8988T (cell line): Measurements from ENCODE around the gene IQCC.

Source experiments
- DNase-seq: peaks from one replicate; pipeline ENCODE4 v3.0.0; 2011

IQCC gene

GRCh38 chr1:32195972-32196823, 9.3 kb upstream of the IQCC start:
- DNase-seq: no peak

GRCh38 chr1:32197074-32197473, 8.4 kb upstream of the IQCC start:
- no peak for DNase-seq

- no peak for DNase-seq
Measured at GRCh38 chr1:32197837-32198236, 7.6 kb upstream of the IQCC start.

- no peak for DNase-seq
Measured at GRCh38 chr1:32198237-32199042, 7.0 kb upstream of the IQCC start.

GRCh38 chr1:32199043-32199716, 6.3 kb upstream of the IQCC start:
- no peak for DNase-seq

- DNase-seq: no peak
Measured at GRCh38 chr1:32199717-32200072, 5.8 kb upstream of the IQCC start.

- DNase-seq: no peak
Measured at GRCh38 chr1:32200226-32201010, 5.1 kb upstream of the IQCC start, which contains the start of gene CCDC28B. TSS of gene CCDC28B (plus strand) at chr1:32200595. CDS start at chr1:32201936, 1,341 bp downstream.

GRCh38 chr1:32201011-32201855, 4.2 kb upstream of the IQCC start:
- no peak for DNase-seq

GRCh38 chr1:32204943-32205361, 519 bp upstream of the IQCC start:
- DNase-seq: no peak

GRCh38 chr1:32208469-32208868, 3.0 kb downstream of the IQCC start:
- no peak for DNase-seq

GRCh38 chr1:32208891-32209328, 3.4 kb downstream of the IQCC start, which contains the start of gene DCDC2B:
TSS of gene DCDC2B (plus strand) at chr1:32209089. CDS start at chr1:32209094, 5 bp downstream.
- DNase-seq: no peak

- DNase-seq: peak; percentile 71
Measured at GRCh38 chr1:32215629-32216480, 10.4 kb downstream of the IQCC start.

- DNase-seq: no peak
Measured at GRCh38 chr1:32216566-32216965, 11.1 kb downstream of the IQCC start.

GRCh38 chr1:32219022-32219421, 13.6 kb downstream of the IQCC start:
- no peak for DNase-seq

- no peak for DNase-seq
Measured at GRCh38 chr1:32220746-32221580, 15.5 kb downstream of the IQCC start.

GRCh38 chr1:32221581-32221979, 16.1 kb downstream of the IQCC start:
- DNase-seq: no peak

- peak; percentile 73 for DNase-seq
Measured at GRCh38 chr1:32221980-32222755, 16.7 kb downstream of the IQCC start, which contains the start of the genes EIF3I and TMEM234. TSS of gene EIF3I (plus strand) at chr1:32222407. CDS start at chr1:32222442, 35 bp downstream. TSS of gene TMEM234 (minus strand) at chr1:32222353. CDS start at chr1:32222322, 31 bp downstream.

GRCh38 chr1:32223683-32224082, 18.2 kb downstream of the IQCC start:
- no peak for DNase-seq
